ENCODE measurements around the gene TYRO3. TPM values are rescaled to one million over a fixed set of nuclear protein-coding genes. Genes with fewer than 3 reads are reported as not detected.
A peak's percentile ranks its signal among the peaks of the same experiment; 100 is the strongest.

TYRO3 gene
- total and polyA plus RNA-seq, 12 donors = 1.2 to 9.6 (median 3.2) TPM

- Histone ChIP-seq H3K27ac (peak overlapping the region in 2 of 10 donors; percentile 51 to 62), H3K27me3 (no peaks in the 10 kb centered on the region), H3K4me3 (no peak overlapping the region), H3K4me1 (peaks cover 0 to 41% (median 20%) of the 10 kb centered on the region in 9 donors), H3K36me3 (no peaks in the 10 kb centered on the region), H3K9me3 (no peaks in the 10 kb centered on the region)
- no peak for DNase-seq
- intact Hi-C loops (cut with DNase I) = loop anchor here in 3 of 10 donors (10.0 kb wide), 2 partner anchors 59 to 261 kb away; partner anchors contain the start of gene ITPKA (in 1 of the 3)
- WGBS, 2 donors = 95 to 98% methylated on average over 1 of the region's 1 CpG
- no peak for TF ChIP-seq CTCF (IDR thresholded peaks at IDR 0.05)
- ATAC-seq = no peak
Measured at GRCh38 chr15:41553731-41554130, 5.3 kb upstream of the TYRO3 start.

- no peak for TF ChIP-seq CTCF (IDR thresholded peaks at IDR 0.05)
- DNase-seq (no peak), ATAC-seq (no peak)
- 87 to 88% methylated on average over 5 of the region's 5 CpGs for WGBS, 2 donors
- H3K27me3 ChIP-seq = peaks cover 0 to 1% (median 0%) of the 10 kb centered on the region in 7 donors
- peak overlapping the region in 6 of 10 donors; percentile 1 to 62 (median 40) for H3K27ac ChIP-seq
- H3K4me3 ChIP-seq = no peak overlapping the region
- intact Hi-C loops (cut with DNase I) = loop anchor here in 3 of 10 donors (10.0 kb wide), 2 partner anchors 60 to 260 kb away; partner anchors contain the start of gene ITPKA (in 1 of the 3)
- no peaks in the 10 kb centered on the region for H3K36me3 ChIP-seq
- peaks cover 0 to 41% (median 20%) of the 10 kb centered on the region in 9 donors for H3K4me1 ChIP-seq
- no peaks in the 10 kb centered on the region for H3K9me3 ChIP-seq
Measured at GRCh38 chr15:41554343-41554742, 4.7 kb upstream of the TYRO3 start.

- WGBS, 2 donors = 66 to 77% methylated on average over 3 of the region's 3 CpGs
- intact Hi-C loops (cut with DNase I) = loop anchor here in 6 of 10 donors (5.0 to 10.0 kb wide), 3 partner anchors 60 to 260 kb away; partner anchors contain the start of gene ITPKA (in 1 of the 6)
- DNase-seq = no peak
Measured at GRCh38 chr15:41554915-41555314, 4.1 kb upstream of the TYRO3 start.

GRCh38 chr15:41556677-41557076 is 2.3 kb upstream of the TYRO3 start:
- no peak for TF ChIP-seq CTCF (IDR thresholded peaks at IDR 0.05)
- Histone ChIP-seq H3K27ac (no peak overlapping the region), H3K4me3 (no peak overlapping the region), H3K36me3 (no peaks in the 10 kb centered on the region), H3K4me1 (peaks cover 6 to 53% (median 29%) of the 10 kb centered on the region in 9 donors), H3K27me3 (peaks cover 0 to 16% (median 0%) of the 10 kb centered on the region in 7 donors), H3K9me3 (no peaks in the 10 kb centered on the region)
- DNase-seq = no peak
- ATAC-seq = no peak
- intact Hi-C loops (cut with DNase I) = loop anchor here in 6 of 10 donors (5.0 to 10.0 kb wide), 3 partner anchors 62 to 258 kb away; partner anchors contain the start of gene ITPKA (in 1 of the 6)
- 78 to 83% methylated on average over 5 of the region's 5 CpGs for WGBS, 2 donors

More at GRCh38 chr15:41554915-41555314, 4.1 kb upstream of the TYRO3 start:
- peaks cover 3 to 46% (median 26%) of the 10 kb centered on the region in 9 donors for H3K4me1 ChIP-seq
- ATAC-seq = peak in 1 of 8 donors; percentile 36
- no peaks in the 10 kb centered on the region for H3K36me3 ChIP-seq
- peaks cover 0 to 7% (median 0%) of the 10 kb centered on the region in 7 donors for H3K27me3 ChIP-seq
- peak overlapping the region in 6 of 10 donors; percentile 1 to 62 (median 40) for H3K27ac ChIP-seq
- H3K9me3 ChIP-seq = no peaks in the 10 kb centered on the region
- no peak overlapping the region for H3K4me3 ChIP-seq
- no peak for TF ChIP-seq CTCF (IDR thresholded peaks at IDR 0.05)

Data from heart right ventricle (tissue), 16 donors.